HG03025 (cell line): ENCODE measurements around the gene TCEANC2.
"Not testable (repeated sequence)": the region's sequence is repeated elsewhere in the genome, so short reads cannot be mapped to it uniquely, and the experiment has no call there.

ENCODE experiments used
- ATAC-seq: cut with Tn5 transposase; IDR thresholded peaks from one replicate; pipeline ENCODE4 v1.9.1; 2021; ENCODE audit warnings: mild to moderate bottlenecking, moderate library complexity; ENCODE audit not compliant: unreplicated experiment, low FRiP score

The TCEANC2 gene

GRCh38 chr1:54052934-54053744, at the start of gene TCEANC2, which contains the start of gene TMEM59:
TCEANC2 (plus strand) TSS chr1:54053608; CDS start chr1:54054423, 815 bp downstream.
TMEM59 (minus strand) TSS chr1:54053204; CDS start chr1:54053188, 16 bp downstream.
- peak; percentile 92 for ATAC-seq

- ATAC-seq: not testable (repeated sequence)
Measured at GRCh38 chr1:54003750-54004480, 49.5 kb upstream of the TCEANC2 start.

- no peak for ATAC-seq
Measured at GRCh38 chr1:54004481-54005049, 48.8 kb upstream of the TCEANC2 start.

GRCh38 chr1:54006508-54006907, 46.9 kb upstream of the TCEANC2 start:
- ATAC-seq: no peak

GRCh38 chr1:54007613-54008012, 45.8 kb upstream of the TCEANC2 start:
- ATAC-seq: no peak

- no peak for ATAC-seq
Measured at GRCh38 chr1:54008876-54009275, 44.5 kb upstream of the TCEANC2 start.

GRCh38 chr1:54009406-54009805, 44.0 kb upstream of the TCEANC2 start:
- no peak for ATAC-seq

GRCh38 chr1:54010415-54011117, 42.8 kb upstream of the TCEANC2 start:
- ATAC-seq: no peak

GRCh38 chr1:54011316-54012007, 41.9 kb upstream of the TCEANC2 start:
- no peak for ATAC-seq

GRCh38 chr1:54012008-54012325, 41.4 kb upstream of the TCEANC2 start:
- ATAC-seq: no peak

- no peak for ATAC-seq
Measured at GRCh38 chr1:54012863-54013262, 40.5 kb upstream of the TCEANC2 start.

- no peak for ATAC-seq
Measured at GRCh38 chr1:54013393-54014008, 39.9 kb upstream of the TCEANC2 start.

- ATAC-seq: no peak
Measured at GRCh38 chr1:54014009-54014629, 39.3 kb upstream of the TCEANC2 start.

GRCh38 chr1:54016343-54017282, 36.8 kb upstream of the TCEANC2 start:
- ATAC-seq: no peak

GRCh38 chr1:54017979-54018378, 35.4 kb upstream of the TCEANC2 start, which contains the start of gene LDLRAD1:
LDLRAD1 (minus strand) TSS chr1:54018186; CDS start chr1:54018112, 74 bp downstream.
- ATAC-seq: no peak

GRCh38 chr1:54018635-54019034, 34.8 kb upstream of the TCEANC2 start:
- no peak for ATAC-seq

- ATAC-seq: not testable (repeated sequence)
Measured at GRCh38 chr1:54019562-54020176, 33.7 kb upstream of the TCEANC2 start.

GRCh38 chr1:54024358-54024757, 29.1 kb upstream of the TCEANC2 start:
- no peak for ATAC-seq
